Right lobe of liver (tissue), 6 donors: ENCODE results near the gene SAA1. TPM values are rescaled to one million over a fixed set of nuclear protein-coding genes. Genes with fewer than 3 reads are reported as not detected.

ENCODE experiments used
- ATAC-seq, 4 donors: fragments of 200-7000 bp; cut with Tn5 transposase; one replicate each; pipeline ENCODE4 v1.9.1; 2020; ENCODE audit warnings: mild to moderate bottlenecking in 4 of 4, moderate library complexity in 4 of 4
- DNase-seq, 3 donors: peaks; one replicate each; pipeline ENCODE4 v3.0.0-alpha.2; 2020
- H3K27ac ChIP-seq, 3 donors: fragments of 200-600 bp; one replicate each; pipeline ENCODE4 v1.8.0; 2022
- H3K27me3 ChIP-seq, 2 donors: fragments of 200-600 bp; one replicate each; pipeline ENCODE4 v1.8.0; 2022
- H3K36me3 ChIP-seq, 4 donors: fragments of 200-600 bp; sonication (generic) in 1 of 4; one replicate each; pipeline versions ENCODE4 v1.5.1 to v1.8.0; 2017 to 2022; ENCODE audit warnings: control low read depth in 1 of 4
- H3K4me1 ChIP-seq, 4 donors: fragments of 200-600 bp; sonication (generic) in 1 of 4; one replicate each; pipeline versions ENCODE4 v1.5.1 to v1.8.0; 2017 to 2022; ENCODE audit warnings: control low read depth in 1 of 4
- H3K4me3 ChIP-seq, 3 donors: fragments of 200-600 bp; one replicate each; pipeline ENCODE4 v1.8.0; 2022
- H3K9me3 ChIP-seq, 4 donors: fragments of 200-600 bp; sonication (generic) in 1 of 4; one replicate each; pipeline versions ENCODE4 v1.5.1 to v1.8.0; 2017 to 2022; ENCODE audit warnings: control low read depth in 1 of 4
- POLR2A ChIP-seq: fragments of 450-650 bp; IDR thresholded peaks from one replicate; pipeline ENCODE4 v1.6.1; 2017; ENCODE audit warnings: antibody characterized with exemption, mild to moderate bottlenecking
- WGBS: methylation state at CpG from one replicate; pipeline ENCODE4 v1.1.6; 2018; ENCODE audit warnings: low coverage, low lambda C conversion rate; ENCODE audit not compliant: insufficient coverage; ENCODE audit errors: missing lambda C conversion rate; 5-methylcytosine and 5-hydroxymethylcytosine counted together
- intact Hi-C, 2 donors: fragments of 100-400 bp; cut with DNase I; formaldehyde crosslinking; loops; one replicate each; pipeline versions ENCODE4 v1.11.2 to v1.14.1; 2022
- small RNA-seq, 2 experiments: library from RNA; depleted of rRNA; stranded (forward); fragments of <200 nt; gene quantifications; one replicate each; pipeline ENCODE3, GENCODE V24; 2016
- total RNA-seq, 6 experiments: library from RNA; depleted of rRNA in 2 of 6; stranded (reverse); fragments of >200 nt in 2 of 6; fragmentation: NEBNext Ultra II Directional in 3 of 6; extraction: Animal tissue kit (Norgen Biotek cat#: 25700) in 3 of 6; gene quantifications; one replicate each; pipeline versions ENCODE4 v1.1.0 to v1.2.4, GENCODE V29; 2016 to 2023
- TF ChIP-seq, protein P1 (sequence below), 4 donors: fragments of 200-600 bp in 3 of 4; fragments of 450-650 bp in 1 of 4; IDR thresholded peaks; one replicate each; pipeline versions ENCODE4 v1.5.1 to v1.8.0; 2016 to 2022; ENCODE audit warnings: antibody characterized with exemption in 4 of 4, mild to moderate bottlenecking in 2 of 4
- donor health status: DM: no; HTN: yes; CAD: no.
- donor health status: DM: no; HTN: no; CAD: no.
- donor health status: DM: no; HTN: no; CAD: no.
- donor health status: DM: no; HTN: yes; CAD: no.
- donor health status: DM: no; HTN: yes; CAD: no.

SAA1 gene
- total RNA-seq, 6 experiments from 2014 or later: 7,699 to 33,192 (median 12,593) TPM

DNA sequence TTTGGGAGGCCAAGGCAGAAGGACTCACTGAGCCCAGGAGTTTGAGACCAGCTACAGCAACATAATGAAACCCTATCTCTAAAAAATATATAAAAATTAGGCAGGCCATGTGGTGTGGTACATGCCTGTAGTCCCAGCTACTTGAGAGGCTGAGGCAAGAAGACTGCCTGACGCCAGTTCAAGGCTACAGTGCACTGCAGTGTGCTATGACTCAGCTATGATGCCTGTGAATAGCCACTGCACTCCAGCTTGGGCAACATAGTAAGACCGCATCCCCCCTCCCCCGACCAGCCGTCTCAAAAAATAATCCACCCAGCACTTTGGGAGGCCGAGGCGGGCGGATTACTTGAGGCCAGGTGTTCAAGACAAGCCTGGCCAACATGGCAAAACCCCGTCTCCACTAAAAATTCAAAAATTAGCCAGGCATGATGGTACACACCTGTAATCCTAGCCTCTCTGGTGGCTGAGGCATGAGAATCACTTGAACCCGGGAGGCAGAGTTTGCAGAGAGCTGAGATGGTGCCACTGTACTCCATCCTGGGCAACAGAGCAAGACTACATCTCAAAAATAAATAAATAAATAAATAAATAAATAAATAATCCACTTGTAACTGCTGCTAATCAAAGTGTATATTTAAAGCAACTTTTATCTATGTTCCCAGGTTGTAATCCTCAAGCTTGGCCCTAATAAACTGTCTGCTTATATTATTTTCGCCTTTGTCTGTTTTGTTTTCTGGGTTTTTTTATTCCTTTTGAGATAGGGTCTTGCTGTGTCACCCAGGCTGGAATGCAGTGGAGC is 48.1 kb downstream of the SAA1 start:
- Histone ChIP-seq H3K9me3 (no peaks in the 10 kb centered on the region), H3K27me3 (no peaks in the 10 kb centered on the region), H3K4me1 (peaks cover 0 to 24% (median 0%) of the 10 kb centered on the region in 4 donors), H3K27ac (no peak overlapping the region), H3K36me3 (peaks cover 0 to 7% (median under 1%) of the 10 kb centered on the region in 4 donors), H3K4me3 (no peak overlapping the region)
- no peak for DNase-seq
- intact Hi-C loops: no loop called here
- WGBS: 62% methylated on average over 4 of the region's 10 CpGs
- no peak for ATAC-seq
- TF ChIP-seq POLR2A: no peak
- TF ChIP-seq, protein P1, sequence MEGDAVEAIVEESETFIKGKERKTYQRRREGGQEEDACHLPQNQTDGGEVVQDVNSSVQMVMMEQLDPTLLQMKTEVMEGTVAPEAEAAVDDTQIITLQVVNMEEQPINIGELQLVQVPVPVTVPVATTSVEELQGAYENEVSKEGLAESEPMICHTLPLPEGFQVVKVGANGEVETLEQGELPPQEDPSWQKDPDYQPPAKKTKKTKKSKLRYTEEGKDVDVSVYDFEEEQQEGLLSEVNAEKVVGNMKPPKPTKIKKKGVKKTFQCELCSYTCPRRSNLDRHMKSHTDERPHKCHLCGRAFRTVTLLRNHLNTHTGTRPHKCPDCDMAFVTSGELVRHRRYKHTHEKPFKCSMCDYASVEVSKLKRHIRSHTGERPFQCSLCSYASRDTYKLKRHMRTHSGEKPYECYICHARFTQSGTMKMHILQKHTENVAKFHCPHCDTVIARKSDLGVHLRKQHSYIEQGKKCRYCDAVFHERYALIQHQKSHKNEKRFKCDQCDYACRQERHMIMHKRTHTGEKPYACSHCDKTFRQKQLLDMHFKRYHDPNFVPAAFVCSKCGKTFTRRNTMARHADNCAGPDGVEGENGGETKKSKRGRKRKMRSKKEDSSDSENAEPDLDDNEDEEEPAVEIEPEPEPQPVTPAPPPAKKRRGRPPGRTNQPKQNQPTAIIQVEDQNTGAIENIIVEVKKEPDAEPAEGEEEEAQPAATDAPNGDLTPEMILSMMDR (IDR thresholded peaks at IDR 0.05): no peak

DNA sequence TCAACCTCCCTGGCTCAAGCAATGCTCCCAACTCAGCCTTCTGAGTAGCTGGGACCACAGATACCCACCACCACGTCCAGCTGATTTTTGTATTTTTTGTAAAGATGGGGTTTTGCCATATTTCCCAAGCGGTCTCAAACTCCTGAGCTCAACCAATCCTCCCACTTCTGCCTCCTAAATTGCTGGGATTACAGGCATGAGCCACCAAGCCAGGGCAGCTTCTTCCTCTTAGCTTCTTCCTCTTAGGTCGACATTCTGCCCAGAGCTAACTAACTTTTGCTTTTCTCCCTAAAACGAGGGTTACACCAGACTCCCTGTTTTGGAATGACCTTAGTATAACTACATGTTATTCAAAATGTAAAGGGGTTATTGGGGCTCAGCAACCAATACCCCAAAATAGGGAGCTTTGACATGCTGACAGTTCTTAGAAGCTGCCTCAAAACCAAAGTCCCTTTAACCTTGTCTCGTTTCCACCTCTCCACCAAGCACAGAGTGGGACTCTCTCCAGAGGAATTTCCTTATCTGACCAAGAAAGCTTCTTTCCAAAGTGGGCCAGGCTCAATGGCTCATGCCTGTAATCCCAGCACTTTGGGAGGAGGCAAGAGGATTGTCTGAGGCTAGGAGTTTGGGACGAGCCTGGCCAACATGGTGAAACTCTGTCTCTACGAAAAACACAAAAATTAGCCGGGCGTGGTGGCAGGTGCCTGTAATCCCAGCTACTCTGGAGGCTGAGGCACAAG is 48.9 kb downstream of the SAA1 start:
- Histone ChIP-seq H3K4me3 (no peak overlapping the region), H3K9me3 (no peaks in the 10 kb centered on the region), H3K27me3 (no peaks in the 10 kb centered on the region), H3K36me3 (peaks cover 0 to 7% (median 0%) of the 10 kb centered on the region in 4 donors), H3K27ac (no peak overlapping the region), H3K4me1 (peaks cover 0 to 22% (median 3%) of the 10 kb centered on the region in 4 donors)
- no peak for TF ChIP-seq POLR2A
- TF ChIP-seq, protein P1 (IDR thresholded peaks at IDR 0.05): no peak
- intact Hi-C loops: no loop called here
- no peak for DNase-seq
- no peak for ATAC-seq
- 79% methylated on average over 8 of the region's 9 CpGs for WGBS

DNA sequence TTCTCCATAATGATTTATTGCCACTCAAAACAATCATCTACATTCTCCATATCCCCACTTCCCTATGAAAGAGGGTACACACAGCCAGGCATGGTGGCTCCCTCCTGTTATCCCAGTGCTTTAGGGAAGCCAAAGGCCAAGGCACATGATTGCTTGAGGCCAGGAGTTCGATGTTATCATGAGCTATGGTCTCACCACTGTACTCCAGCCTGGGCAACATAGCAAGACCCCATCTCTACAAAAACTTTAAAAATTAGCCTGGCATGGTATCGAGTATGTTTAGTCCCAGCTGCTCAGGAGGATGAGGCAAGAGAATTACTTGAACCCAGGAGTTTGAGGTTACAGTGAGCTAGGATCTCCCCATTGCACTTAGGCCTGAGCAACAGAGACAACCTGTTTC is 49.8 kb downstream of the SAA1 start:
- Histone ChIP-seq H3K27ac (no peak overlapping the region), H3K4me1 (peaks cover 0 to 19% (median 7%) of the 10 kb centered on the region in 4 donors), H3K4me3 (no peak overlapping the region), H3K36me3 (peaks cover 0 to 6% (median 0%) of the 10 kb centered on the region in 4 donors), H3K9me3 (no peaks in the 10 kb centered on the region), H3K27me3 (no peaks in the 10 kb centered on the region)
- TF ChIP-seq, protein P1 (IDR thresholded peaks at IDR 0.05): no peak
- TF ChIP-seq POLR2A: no peak
- 100% methylated on average over 1 of the region's 2 CpGs for WGBS
- DNase-seq (no peak), ATAC-seq (no peak)
- intact Hi-C loops: no loop called here

DNA sequence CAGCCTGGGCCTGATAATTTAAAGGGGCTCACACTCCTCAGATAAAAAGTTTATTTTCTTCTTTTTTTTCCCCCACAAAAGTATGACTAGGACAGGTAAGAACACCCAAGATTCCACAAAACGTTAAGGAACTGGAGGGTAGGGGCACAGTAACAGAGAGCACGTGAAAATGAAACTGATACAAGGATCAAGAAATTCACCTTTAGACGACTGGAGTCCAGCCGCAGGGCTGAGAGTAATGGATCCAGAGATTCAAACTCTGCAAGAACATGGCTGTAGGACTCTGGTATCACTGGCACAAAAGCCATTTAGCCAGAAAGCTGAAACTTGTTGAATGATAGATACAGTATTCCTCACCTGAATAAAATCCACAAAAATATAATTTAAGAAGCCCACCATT is 51.5 kb downstream of the SAA1 start:
- intact Hi-C loops: no loop called here
- no peaks in the 10 kb centered on the region for H3K27me3 ChIP-seq
- ATAC-seq (no peak), DNase-seq (no peak)
- H3K36me3 ChIP-seq: peaks cover 0 to 5% (median 0%) of the 10 kb centered on the region in 4 donors
- no peak overlapping the region for H3K27ac ChIP-seq
- 87% methylated on average over 4 of the region's 4 CpGs for WGBS
- H3K4me3 ChIP-seq: no peak overlapping the region
- H3K9me3 ChIP-seq: no peaks in the 10 kb centered on the region
- TF ChIP-seq, protein P1 (IDR thresholded peaks at IDR 0.05): no peak
- H3K4me1 ChIP-seq: peaks cover 0 to 19% (median 8%) of the 10 kb centered on the region in 4 donors

Small RNA genes within 50 kb of the gene (small RNA-seq; reads per million reads assigned to genes)
- gene RNA5SP333 (0 reads per million in 2 experiments), gene RNA5SP334 (0 reads per million in 2 experiments)

Other genes with a start within 250 kb of the SAA1 start
- gene TPH1, start 220.0 kb upstream of the SAA1 start, total RNA-seq: under 1 TPM in 5 of 6 experiments, not detected in 1; 0.07 to 0.25 (median 0.12) TPM
- 1 to 10 TPM; 4.2 to 6.8 (median 5.6) TPM for gene SAAL1, start 160.2 kb upstream of the SAA1 start, total RNA-seq
- under 1 TPM in 1 of 6 experiments, not detected in 5; 0.16 TPM for gene MRGPRX3, start 133.7 kb upstream of the SAA1 start, total RNA-seq
- not detected for gene MRGPRX4, start 93.4 kb upstream of the SAA1 start, total RNA-seq
- gene SAA4, start 29.5 kb upstream of the SAA1 start, total RNA-seq: 1,000 to 10,000 TPM in 3 of 6 experiments, 100 to 1,000 TPM in 3; 798 to 1,388 (median 1,016) TPM
- gene SAA2, start 17.6 kb upstream of the SAA1 start, total RNA-seq: over 10,000 TPM in 5 of 6 experiments, 1,000 to 10,000 TPM in 1; 3,864 to 26,600 (median 17,359) TPM
- 10 to 100 TPM; 20.2 to 87.0 (median 41.7) TPM for gene HPS5, start 55.9 kb downstream of the SAA1 start, total RNA-seq
- gene GTF2H1, start 56.3 kb downstream of the SAA1 start, total RNA-seq: 10 to 100 TPM; 13.3 to 30.7 (median 19.7) TPM
- gene LDHA, start 128.3 kb downstream of the SAA1 start, total RNA-seq: 100 to 1,000 TPM; 227 to 866 (median 656) TPM
- gene LDHC, start 146.1 kb downstream of the SAA1 start, total RNA-seq: 1 to 10 TPM in 2 of 6 experiments, under 1 TPM in 1, not detected in 3; 0.61 to 1.6 (median 1.5) TPM
- not detected for gene LDHAL6A, start 189.6 kb downstream of the SAA1 start, total RNA-seq